Memory B cell (primary cell): ENCODE measurements around the gene YEATS2.

ENCODE experiments used
- ATAC-seq: fragments of 150-1000 bp; cut with Tn5 transposase; 2 replicates; pipeline ENCODE4 v1.10.0; 2021; ENCODE audit warnings: low read depth, mild to moderate bottlenecking, moderate library complexity
- DNase-seq, 2 donors: peaks; one replicate each; pipeline ENCODE4 v3.0.0; 2022; ENCODE audit warnings: low spot score in 2 of 2
- H3K27ac Mint-ChIP-seq: one replicate; pipeline ENCODE4 v1.8.0; 2022; ENCODE audit warnings: mild to moderate bottlenecking, moderate library complexity, mixed read lengths
- H3K27me3 Mint-ChIP-seq: one replicate; pipeline ENCODE4 v1.8.0; 2022; ENCODE audit warnings: mixed read lengths
- H3K36me3 Mint-ChIP-seq: one replicate; pipeline ENCODE4 v1.8.0; 2022; ENCODE audit warnings: mild to moderate bottlenecking, mixed read lengths
- H3K4me1 Mint-ChIP-seq: one replicate; pipeline ENCODE4 v1.8.0; 2022; ENCODE audit warnings: mixed read lengths
- H3K4me3 Mint-ChIP-seq: one replicate; pipeline ENCODE4 v1.8.0; 2022; ENCODE audit warnings: mild to moderate bottlenecking, moderate library complexity, mixed read lengths
- H3K9me3 Mint-ChIP-seq: one replicate; pipeline ENCODE4 v1.8.0; 2022; ENCODE audit warnings: mixed read lengths

The YEATS2 gene

GRCh38 chr3:183800243-183800863 lies 102.8 kb downstream of the YEATS2 start:
- Mint-ChIP-seq H3K9me3 (no peaks in the 10 kb centered on the region), H3K4me1 (no peaks in the 10 kb centered on the region), H3K36me3 (peaks cover 37% of the 10 kb centered on the region), H3K27ac (no peak overlapping the region), H3K4me3 (no peak overlapping the region), H3K27me3 (no peaks in the 10 kb centered on the region)
- no peak for DNase-seq
- ATAC-seq, result no peak

DNA sequence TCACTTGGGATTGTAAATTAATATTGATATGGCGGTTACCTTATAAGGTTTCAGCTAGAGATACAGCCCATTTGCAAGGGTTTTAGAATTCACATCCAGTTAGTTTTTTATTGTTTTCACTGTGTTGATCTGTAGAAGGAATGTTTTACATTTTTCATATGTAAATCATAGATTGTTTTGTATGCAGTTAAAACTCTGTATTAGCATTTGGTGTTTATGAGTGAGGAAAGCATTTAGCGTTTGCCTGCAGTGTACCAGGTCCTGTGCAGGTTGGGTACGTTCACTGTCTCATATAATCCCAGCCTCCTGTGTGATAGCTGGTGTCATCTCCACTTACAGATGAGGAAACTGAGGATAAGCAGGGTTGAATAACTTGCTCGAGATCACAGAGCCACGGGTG lies 104.0 kb downstream of the YEATS2 start:
- Mint-ChIP-seq H3K4me3 (no peak overlapping the region), H3K27ac (no peak overlapping the region), H3K27me3 (no peaks in the 10 kb centered on the region), H3K4me1 (no peaks in the 10 kb centered on the region), H3K9me3 (no peaks in the 10 kb centered on the region), H3K36me3 (peaks cover 37% of the 10 kb centered on the region)
- ATAC-seq (no peak), DNase-seq (no peak)

- no peak for ATAC-seq
- DNase-seq, result no peak
- no peak overlapping the region for H3K27ac Mint-ChIP-seq
- no peak overlapping the region for H3K4me3 Mint-ChIP-seq
- H3K27me3 Mint-ChIP-seq, result no peaks in the 10 kb centered on the region
- H3K36me3 Mint-ChIP-seq, result peaks cover 43% of the 10 kb centered on the region
- H3K9me3 Mint-ChIP-seq, result no peaks in the 10 kb centered on the region
- no peaks in the 10 kb centered on the region for H3K4me1 Mint-ChIP-seq
Observed at GRCh38 chr3:183802989-183803388, 105.4 kb downstream of the YEATS2 start.

DNA sequence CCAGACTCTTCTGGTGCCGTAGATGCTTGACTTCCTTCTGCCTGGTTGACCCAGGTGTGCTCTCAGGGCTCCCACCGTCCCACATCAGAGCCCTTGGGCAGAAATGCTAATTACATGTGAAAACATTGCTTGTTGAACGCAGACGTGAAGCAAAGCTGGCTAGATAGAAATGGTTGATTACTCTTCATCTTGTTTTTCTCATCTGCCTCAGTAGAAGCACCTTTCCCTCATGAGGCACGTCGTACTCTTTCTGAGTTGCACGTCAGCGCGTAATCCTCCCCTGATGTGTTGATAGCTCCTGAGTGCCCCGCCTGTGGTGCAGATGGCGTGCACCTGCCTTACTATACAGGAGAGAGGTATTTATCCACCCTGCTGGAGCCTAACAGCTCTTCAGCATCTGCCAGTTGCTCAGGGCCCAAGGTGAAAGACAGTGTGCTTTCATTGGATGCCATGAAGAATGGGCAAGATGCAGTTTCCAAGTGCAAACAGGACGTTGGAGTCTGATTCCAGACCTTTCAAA lies 109.7 kb downstream of the YEATS2 start:
- Mint-ChIP-seq H3K27me3 (no peaks in the 10 kb centered on the region), H3K4me1 (no peaks in the 10 kb centered on the region), H3K4me3 (no peak overlapping the region), H3K27ac (peak overlapping the region; percentile 57), H3K9me3 (no peaks in the 10 kb centered on the region), H3K36me3 (peaks cover 46% of the 10 kb centered on the region)
- no peak for DNase-seq
- ATAC-seq, result no peak

GRCh38 chr3:183807881-183808280 lies 110.3 kb downstream of the YEATS2 start:
- ATAC-seq (no peak), DNase-seq (no peak)
- Mint-ChIP-seq H3K9me3 (no peaks in the 10 kb centered on the region), H3K36me3 (peaks cover 44% of the 10 kb centered on the region), H3K4me3 (no peak overlapping the region), H3K4me1 (no peaks in the 10 kb centered on the region), H3K27ac (no peak overlapping the region), H3K27me3 (no peaks in the 10 kb centered on the region)

DNA sequence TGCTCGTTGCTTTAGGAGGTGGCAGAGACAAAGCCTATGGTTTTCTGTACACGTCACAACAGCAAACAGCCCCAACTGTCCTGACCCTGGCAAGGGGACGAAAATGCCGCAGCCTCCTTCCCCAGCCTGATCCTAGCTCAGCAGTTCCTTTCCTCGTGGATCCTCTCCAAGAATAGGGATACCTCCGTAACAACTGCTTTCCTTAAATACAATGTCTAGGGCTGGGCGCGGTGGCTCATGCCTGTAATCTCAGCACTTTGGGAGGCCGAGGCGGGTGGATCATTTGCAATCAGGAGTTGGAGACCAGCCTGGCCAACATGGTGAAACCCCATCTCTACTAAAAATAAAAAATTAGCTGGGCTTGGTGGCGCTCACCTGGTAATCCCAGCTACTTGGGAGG lies 110.8 kb downstream of the YEATS2 start:
- Mint-ChIP-seq H3K36me3 (peaks cover 42% of the 10 kb centered on the region), H3K27me3 (no peaks in the 10 kb centered on the region), H3K4me1 (no peaks in the 10 kb centered on the region), H3K4me3 (no peak overlapping the region), H3K27ac (no peak overlapping the region), H3K9me3 (no peaks in the 10 kb centered on the region)
- no peak for ATAC-seq
- no peak for DNase-seq

- Mint-ChIP-seq H3K4me1 (peaks cover under 1% of the 10 kb centered on the region), H3K27ac (no peak overlapping the region), H3K9me3 (no peaks in the 10 kb centered on the region), H3K4me3 (no peak overlapping the region), H3K27me3 (no peaks in the 10 kb centered on the region), H3K36me3 (peaks cover 34% of the 10 kb centered on the region)
- ATAC-seq (no peak), DNase-seq (no peak)
Observed at GRCh38 chr3:183809270-183809669, 111.7 kb downstream of the YEATS2 start.

GRCh38 chr3:183810643-183811594 lies 113.3 kb downstream of the YEATS2 start:
- Mint-ChIP-seq H3K27me3 (no peaks in the 10 kb centered on the region), H3K9me3 (no peaks in the 10 kb centered on the region), H3K27ac (no peak overlapping the region), H3K4me3 (no peak overlapping the region), H3K4me1 (peaks cover 2% of the 10 kb centered on the region), H3K36me3 (peaks cover 32% of the 10 kb centered on the region)
- DNase-seq (no peak), ATAC-seq (no peak)

GRCh38 chr3:183811638-183812037 lies 114.0 kb downstream of the YEATS2 start:
- H3K36me3 Mint-ChIP-seq, result peaks cover 33% of the 10 kb centered on the region
- no peak overlapping the region for H3K27ac Mint-ChIP-seq
- H3K9me3 Mint-ChIP-seq, result no peaks in the 10 kb centered on the region
- no peaks in the 10 kb centered on the region for H3K27me3 Mint-ChIP-seq
- ATAC-seq (no peak), DNase-seq (no peak)
- peaks cover 5% of the 10 kb centered on the region for H3K4me1 Mint-ChIP-seq
- no peak overlapping the region for H3K4me3 Mint-ChIP-seq

GRCh38 chr3:183812761-183813445 lies 115.3 kb downstream of the YEATS2 start:
- H3K4me3 Mint-ChIP-seq, result no peak overlapping the region
- H3K36me3 Mint-ChIP-seq, result peaks cover 25% of the 10 kb centered on the region
- no peaks in the 10 kb centered on the region for H3K27me3 Mint-ChIP-seq
- no peak overlapping the region for H3K27ac Mint-ChIP-seq
- no peak for DNase-seq
- peaks cover 5% of the 10 kb centered on the region for H3K4me1 Mint-ChIP-seq
- ATAC-seq, result no peak
- H3K9me3 Mint-ChIP-seq, result no peaks in the 10 kb centered on the region

- H3K4me1 Mint-ChIP-seq, result peaks cover 5% of the 10 kb centered on the region
- no peak overlapping the region for H3K4me3 Mint-ChIP-seq
- ATAC-seq (no peak), DNase-seq (no peak)
- H3K27me3 Mint-ChIP-seq, result no peaks in the 10 kb centered on the region
- no peaks in the 10 kb centered on the region for H3K9me3 Mint-ChIP-seq
- peaks cover 19% of the 10 kb centered on the region for H3K36me3 Mint-ChIP-seq
- no peak overlapping the region for H3K27ac Mint-ChIP-seq
Observed at GRCh38 chr3:183814240-183814639, 116.6 kb downstream of the YEATS2 start.

DNA sequence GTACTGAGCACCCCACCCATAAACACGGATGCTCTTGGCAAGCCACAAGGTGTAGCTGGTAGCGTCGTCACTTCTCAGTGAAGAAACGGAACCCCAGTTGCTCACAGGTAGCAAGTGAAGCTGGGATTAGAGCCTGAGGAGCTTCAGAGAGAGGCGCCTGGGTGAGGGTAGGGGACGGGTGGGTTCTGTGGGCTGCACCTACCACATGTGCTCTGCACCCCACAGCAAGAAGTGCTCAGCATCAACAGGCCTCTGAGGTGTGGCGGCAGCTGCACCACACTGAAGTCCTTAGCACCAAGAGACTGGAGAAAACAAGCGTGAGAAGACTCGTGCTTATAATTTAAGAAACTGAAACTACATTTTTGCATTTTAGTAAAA lies 118.0 kb downstream of the YEATS2 start:
- Mint-ChIP-seq H3K27ac (no peak overlapping the region), H3K4me3 (no peak overlapping the region), H3K4me1 (peaks cover 5% of the 10 kb centered on the region), H3K9me3 (no peaks in the 10 kb centered on the region), H3K36me3 (peaks cover 16% of the 10 kb centered on the region), H3K27me3 (no peaks in the 10 kb centered on the region)
- ATAC-seq (no peak), DNase-seq (no peak)

- Mint-ChIP-seq H3K4me3 (no peak overlapping the region), H3K4me1 (peaks cover 5% of the 10 kb centered on the region), H3K27ac (peak overlapping the region; percentile 2), H3K9me3 (no peaks in the 10 kb centered on the region), H3K36me3 (peaks cover 15% of the 10 kb centered on the region), H3K27me3 (no peaks in the 10 kb centered on the region)
- no peak for ATAC-seq
- no peak for DNase-seq
Observed at GRCh38 chr3:183815951-183816475, 118.4 kb downstream of the YEATS2 start.
